Neural crest cell (in vitro differentiated cells): ENCODE results near the gene ADCY9. TPM values are rescaled to one million over a fixed set of nuclear protein-coding genes. Genes with fewer than 3 reads are reported as not detected.

Source experiments
- DNase-seq: peaks from one replicate; pipeline ENCODE4 v3.0.0; 2021; ENCODE audit warnings: low read depth, mixed read lengths, low spot score
- H3K27ac Mint-ChIP-seq: one replicate; pipeline ENCODE4 v1.8.0; 2021; ENCODE audit warnings: mild to moderate bottlenecking, mixed read lengths; ENCODE audit not compliant: unreplicated experiment
- H3K27me3 Mint-ChIP-seq: 2 replicates; pipeline ENCODE4 v1.8.0; 2021; ENCODE audit warnings: low read depth, mild to moderate bottlenecking, mixed read lengths
- H3K36me3 Mint-ChIP-seq: 2 replicates; pipeline ENCODE4 v1.8.0; 2021; ENCODE audit warnings: low read depth, mild to moderate bottlenecking, mixed read lengths
- H3K4me1 Mint-ChIP-seq: 2 replicates; pipeline ENCODE4 v1.8.0; 2021; ENCODE audit warnings: mixed read lengths
- H3K4me3 Mint-ChIP-seq: one replicate; pipeline ENCODE4 v1.8.0; 2021; ENCODE audit warnings: mild to moderate bottlenecking, mixed read lengths
- H3K9me3 Mint-ChIP-seq: 2 replicates; pipeline ENCODE4 v1.8.0; 2021; ENCODE audit warnings: mixed read lengths
- total RNA-seq: library from RNA; stranded (reverse); gene quantifications from 2 replicates; pipeline ENCODE4 v1.2.1, GENCODE V29; 2021
- TF ChIP-seq, protein P1 (sequence below): fragments of 200-600 bp; sonication (generic); conservative IDR thresholded peaks from 2 replicates; pipeline ENCODE4 v1.5.0; 2021; ENCODE audit warnings: antibody characterized with exemption, mild to moderate bottlenecking

The ADCY9 gene
- total RNA-seq, 1 donor from 2014 or later = 11.6 TPM

DNA sequence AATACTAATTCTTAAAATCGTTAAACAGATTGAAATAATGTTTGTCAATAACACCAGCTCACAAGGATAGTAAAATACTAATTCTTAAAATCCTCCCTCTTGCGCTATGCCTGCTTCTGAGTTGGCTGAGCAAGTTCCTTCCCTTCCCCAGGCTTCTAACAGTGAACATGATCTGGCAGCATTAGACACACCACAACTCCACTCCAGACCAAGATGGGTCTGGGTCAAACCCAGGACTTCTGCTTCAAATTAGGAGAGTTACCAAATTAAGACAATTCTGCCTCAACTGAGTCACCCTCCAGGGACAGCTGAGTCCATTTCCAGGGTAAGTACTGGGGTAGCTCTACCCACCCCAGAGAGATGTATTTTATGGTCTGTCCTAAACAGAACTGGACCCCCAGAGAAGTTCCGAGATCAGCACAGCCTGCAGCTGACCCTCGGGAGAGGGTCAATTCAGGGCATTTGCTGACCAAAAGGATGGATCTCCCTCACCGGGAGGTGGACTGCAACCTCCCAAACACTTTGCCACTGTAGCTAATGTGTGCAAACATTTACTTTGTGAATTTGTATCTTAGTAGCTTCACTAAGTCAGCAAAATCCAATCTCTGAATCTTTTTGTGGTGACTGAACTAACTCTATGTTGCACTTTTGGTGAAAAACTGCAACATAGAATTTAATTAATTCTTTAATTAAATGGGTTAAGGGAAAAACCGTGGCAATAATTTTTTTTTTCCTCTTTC, 48.8 kb downstream of the ADCY9 start:
- peaks cover 2% of the 10 kb centered on the region for H3K9me3 Mint-ChIP-seq
- no peak for DNase-seq
- H3K4me1 Mint-ChIP-seq = peaks cover 8% of the 10 kb centered on the region
- no peak overlapping the region for H3K27ac Mint-ChIP-seq
- H3K4me3 Mint-ChIP-seq = no peak overlapping the region
- TF ChIP-seq, protein P1, sequence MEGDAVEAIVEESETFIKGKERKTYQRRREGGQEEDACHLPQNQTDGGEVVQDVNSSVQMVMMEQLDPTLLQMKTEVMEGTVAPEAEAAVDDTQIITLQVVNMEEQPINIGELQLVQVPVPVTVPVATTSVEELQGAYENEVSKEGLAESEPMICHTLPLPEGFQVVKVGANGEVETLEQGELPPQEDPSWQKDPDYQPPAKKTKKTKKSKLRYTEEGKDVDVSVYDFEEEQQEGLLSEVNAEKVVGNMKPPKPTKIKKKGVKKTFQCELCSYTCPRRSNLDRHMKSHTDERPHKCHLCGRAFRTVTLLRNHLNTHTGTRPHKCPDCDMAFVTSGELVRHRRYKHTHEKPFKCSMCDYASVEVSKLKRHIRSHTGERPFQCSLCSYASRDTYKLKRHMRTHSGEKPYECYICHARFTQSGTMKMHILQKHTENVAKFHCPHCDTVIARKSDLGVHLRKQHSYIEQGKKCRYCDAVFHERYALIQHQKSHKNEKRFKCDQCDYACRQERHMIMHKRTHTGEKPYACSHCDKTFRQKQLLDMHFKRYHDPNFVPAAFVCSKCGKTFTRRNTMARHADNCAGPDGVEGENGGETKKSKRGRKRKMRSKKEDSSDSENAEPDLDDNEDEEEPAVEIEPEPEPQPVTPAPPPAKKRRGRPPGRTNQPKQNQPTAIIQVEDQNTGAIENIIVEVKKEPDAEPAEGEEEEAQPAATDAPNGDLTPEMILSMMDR = no peak
- peaks cover 2% of the 10 kb centered on the region for H3K36me3 Mint-ChIP-seq
- H3K27me3 Mint-ChIP-seq = peaks cover 2% of the 10 kb centered on the region

DNA sequence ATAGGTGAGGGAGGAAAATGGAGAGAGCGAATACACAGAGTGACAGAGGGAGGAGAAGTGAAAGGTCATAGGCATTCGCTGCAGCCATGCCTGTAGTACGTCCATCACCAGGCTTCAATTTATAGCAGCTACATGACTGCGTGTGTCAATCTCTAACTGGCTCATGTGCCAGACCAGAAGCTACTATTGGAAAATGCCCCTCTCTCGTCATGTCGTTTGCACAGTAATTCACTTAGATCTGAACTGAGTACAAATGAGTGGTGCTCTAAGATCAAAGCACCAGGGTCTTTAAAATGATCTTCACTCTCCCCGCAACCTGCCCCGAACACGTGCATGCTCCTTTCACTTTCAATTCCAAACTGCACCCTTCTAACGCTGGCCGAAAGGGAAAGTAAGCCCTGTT, 51.3 kb downstream of the ADCY9 start:
- Mint-ChIP-seq H3K27ac (no peak overlapping the region), H3K4me3 (no peak overlapping the region), H3K4me1 (no peaks in the 10 kb centered on the region), H3K9me3 (peaks cover 8% of the 10 kb centered on the region), H3K36me3 (peaks cover 13% of the 10 kb centered on the region), H3K27me3 (peaks cover 2% of the 10 kb centered on the region)
- DNase-seq = no peak
- TF ChIP-seq, protein P1 = no peak

DNA sequence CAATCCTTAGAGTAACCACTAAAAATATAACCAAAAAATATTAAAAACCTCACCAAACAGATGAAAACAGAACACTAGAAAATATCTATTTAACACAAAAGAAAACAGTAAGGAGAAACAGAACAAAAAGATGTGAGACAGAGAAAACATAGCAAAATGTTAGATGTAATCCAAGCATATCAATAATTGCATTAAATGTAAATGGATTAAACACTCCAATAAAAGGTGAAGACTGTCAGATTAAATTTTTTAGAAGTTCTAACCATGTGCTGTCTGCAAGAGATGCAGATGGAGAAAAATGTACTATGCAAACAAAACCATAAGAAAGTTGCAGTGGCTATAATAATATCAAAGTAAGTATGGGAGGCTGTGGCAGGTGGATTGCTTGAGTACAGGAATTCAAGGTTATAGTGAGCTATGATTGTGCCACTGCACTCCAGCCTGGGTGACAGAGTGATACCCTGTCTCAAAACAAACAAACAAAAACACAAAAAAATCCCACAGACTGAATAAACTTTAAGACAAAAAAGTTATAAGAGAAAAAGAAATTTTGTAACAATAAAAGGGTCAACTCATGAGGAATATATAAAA, 53.9 kb downstream of the ADCY9 start:
- peaks cover 8% of the 10 kb centered on the region for H3K9me3 Mint-ChIP-seq
- TF ChIP-seq, protein P1 = no peak
- H3K4me3 Mint-ChIP-seq = no peak overlapping the region
- no peak for DNase-seq
- H3K36me3 Mint-ChIP-seq = peaks cover 20% of the 10 kb centered on the region
- peaks cover 1% of the 10 kb centered on the region for H3K27me3 Mint-ChIP-seq
- H3K4me1 Mint-ChIP-seq = peaks cover 6% of the 10 kb centered on the region
- peak overlapping the region; percentile 30 for H3K27ac Mint-ChIP-seq

DNA sequence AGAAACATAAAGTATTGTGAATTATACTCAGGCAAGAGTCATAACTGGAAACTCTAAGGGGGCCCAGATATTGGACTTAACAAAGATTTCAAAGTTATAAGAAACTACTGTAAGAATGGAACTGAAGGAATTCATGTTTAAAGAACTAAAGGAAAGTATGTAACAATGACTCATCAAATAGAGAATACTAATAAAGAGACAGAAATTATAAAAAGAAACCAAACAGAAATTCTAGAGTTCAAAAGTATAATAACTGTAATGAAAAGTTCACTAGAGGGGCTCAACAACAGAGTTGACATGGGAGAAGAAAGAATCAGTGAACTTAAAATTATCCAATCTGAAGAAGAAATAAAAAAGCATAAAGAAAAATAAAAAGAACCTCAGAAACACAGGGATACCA, 55.4 kb downstream of the ADCY9 start:
- no peak overlapping the region for H3K27ac Mint-ChIP-seq
- H3K36me3 Mint-ChIP-seq = peaks cover 20% of the 10 kb centered on the region
- H3K9me3 Mint-ChIP-seq = peaks cover 8% of the 10 kb centered on the region
- TF ChIP-seq, protein P1 = no peak
- H3K27me3 Mint-ChIP-seq = no peaks in the 10 kb centered on the region
- H3K4me1 Mint-ChIP-seq = peaks cover 10% of the 10 kb centered on the region
- no peak overlapping the region for H3K4me3 Mint-ChIP-seq
- DNase-seq = no peak

DNA sequence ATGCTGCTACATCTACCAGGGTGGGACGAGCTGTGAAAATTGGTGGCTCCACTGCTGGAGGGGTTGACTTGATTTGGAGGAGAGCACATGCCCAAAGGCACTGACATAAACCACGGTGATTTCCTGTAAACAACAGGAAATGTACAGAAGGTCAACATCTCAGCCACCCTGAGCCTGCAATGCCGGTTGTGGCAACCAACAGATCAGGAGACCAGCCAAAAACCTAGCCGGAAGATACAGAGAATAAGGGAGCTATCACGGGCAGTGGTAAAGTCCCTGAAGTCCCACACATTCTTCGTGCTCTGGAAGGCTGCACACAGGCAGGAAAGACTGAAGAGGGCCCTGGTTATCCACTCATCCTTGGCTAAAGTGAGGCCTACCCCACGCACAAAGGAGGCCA, 56.2 kb downstream of the ADCY9 start:
- Mint-ChIP-seq H3K36me3 (peaks cover 20% of the 10 kb centered on the region), H3K27ac (no peak overlapping the region), H3K27me3 (no peaks in the 10 kb centered on the region), H3K4me1 (peaks cover 10% of the 10 kb centered on the region), H3K9me3 (peaks cover 8% of the 10 kb centered on the region), H3K4me3 (no peak overlapping the region)
- DNase-seq = no peak
- TF ChIP-seq, protein P1 = no peak
